ENCODE measurements around the gene NRXN3.

NRXN3 gene

DNA sequence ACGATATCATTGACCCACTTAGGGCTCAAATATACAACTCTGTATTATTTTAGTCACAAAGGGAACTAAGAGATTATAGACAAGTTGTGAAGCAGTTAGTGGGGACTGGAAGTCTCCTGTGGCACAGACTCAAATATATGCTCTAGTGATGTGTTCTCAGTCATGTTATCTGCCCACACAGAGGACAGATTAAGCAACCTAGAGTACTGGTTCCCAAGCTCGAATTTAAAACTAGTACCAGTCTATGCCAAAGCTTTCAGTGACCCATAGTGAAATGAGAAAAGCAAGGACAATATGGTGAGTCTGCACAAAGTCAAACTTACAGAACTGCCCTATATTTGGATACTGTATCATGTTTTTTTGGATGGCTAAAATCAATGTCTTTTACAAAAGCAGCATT lies 1651.9 kb downstream of the NRXN3 start:
- no peak for DNase-seq

DNA sequence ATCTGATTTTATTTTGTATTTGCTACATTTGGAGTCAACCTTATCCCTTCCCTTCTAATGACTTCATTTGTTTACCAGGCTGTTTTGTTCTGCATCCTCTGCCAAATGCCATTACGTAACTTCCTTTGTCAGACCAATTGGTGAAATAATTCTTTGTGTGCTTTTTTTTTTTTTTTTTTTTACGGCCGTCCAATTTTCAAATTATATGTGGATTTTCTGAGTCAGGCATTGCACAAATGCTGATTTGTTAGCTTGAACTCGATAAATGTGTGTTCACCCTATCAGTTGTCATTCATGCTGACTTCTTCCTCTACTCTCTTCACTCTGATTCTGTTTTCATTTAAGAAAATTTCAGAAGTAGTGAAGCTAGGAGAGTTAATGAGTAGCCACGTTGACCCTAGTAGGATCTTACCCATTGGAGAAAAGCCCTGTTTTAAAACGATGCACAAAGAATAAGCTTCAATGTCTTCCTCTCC lies 1654.9 kb downstream of the NRXN3 start:
- no peak for DNase-seq

DNA sequence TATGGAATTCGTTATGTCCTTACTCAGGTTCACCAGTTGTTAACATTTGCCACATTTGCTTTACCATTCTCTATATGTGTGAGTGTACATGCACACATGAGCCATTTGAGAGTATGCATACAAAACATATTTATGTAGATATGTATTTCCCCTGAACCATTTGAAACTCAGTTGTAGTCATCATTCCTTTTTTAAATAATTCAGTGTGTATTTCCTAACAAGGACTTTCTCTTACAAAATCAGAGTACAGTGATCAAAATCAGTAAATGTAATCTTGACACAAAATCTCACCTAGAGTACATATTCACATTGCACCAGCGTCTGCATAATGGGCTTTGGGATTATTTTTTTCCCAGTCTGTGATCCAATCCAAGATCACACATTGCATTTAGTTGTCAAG lies 1656.2 kb downstream of the NRXN3 start:
- no peak for DNase-seq

- DNase-seq = no peak
These were observed 1659.4 kb downstream of the NRXN3 start for GRCh38 chr14:79829405-79830166.

DNA sequence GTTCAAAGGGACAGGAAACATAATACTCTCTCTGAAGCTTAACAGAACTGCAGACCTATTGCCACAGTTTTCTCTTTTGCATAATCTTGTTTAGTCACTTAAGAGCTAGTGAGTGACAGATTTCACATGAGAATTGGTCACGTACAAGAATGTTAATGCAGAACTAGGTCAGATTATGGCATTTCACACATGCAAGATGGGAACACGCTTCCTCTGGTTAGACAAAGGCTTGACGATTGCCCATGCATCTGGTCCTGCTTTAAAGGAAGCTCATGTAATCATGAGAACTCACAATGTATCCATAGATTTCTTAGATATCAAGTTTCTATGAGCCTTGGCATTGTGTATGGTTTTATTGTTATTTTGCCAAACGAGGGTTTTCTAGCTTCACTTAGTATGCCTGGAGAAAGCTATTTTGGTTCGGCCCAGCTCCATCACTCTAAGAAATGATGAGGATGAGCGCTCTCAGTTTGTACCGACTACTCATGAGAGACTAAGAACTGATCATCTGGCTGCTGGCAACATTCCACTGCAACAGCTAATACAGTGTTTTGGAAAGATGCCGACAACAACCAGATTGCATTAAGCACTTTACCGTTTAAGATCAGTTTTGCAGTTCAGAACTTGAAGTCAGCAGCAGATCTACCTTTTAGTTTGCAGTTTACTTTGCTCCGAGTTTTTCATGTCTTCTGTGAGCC lies 1661.2 kb downstream of the NRXN3 start:
- no peak for DNase-seq

- DNase-seq = no peak
These were observed 1663.6 kb downstream of the NRXN3 start for GRCh38 chr14:79833781-79834180.

- no peak for DNase-seq
These were observed 1664.7 kb downstream of the NRXN3 start for GRCh38 chr14:79834868-79835267.

DNA sequence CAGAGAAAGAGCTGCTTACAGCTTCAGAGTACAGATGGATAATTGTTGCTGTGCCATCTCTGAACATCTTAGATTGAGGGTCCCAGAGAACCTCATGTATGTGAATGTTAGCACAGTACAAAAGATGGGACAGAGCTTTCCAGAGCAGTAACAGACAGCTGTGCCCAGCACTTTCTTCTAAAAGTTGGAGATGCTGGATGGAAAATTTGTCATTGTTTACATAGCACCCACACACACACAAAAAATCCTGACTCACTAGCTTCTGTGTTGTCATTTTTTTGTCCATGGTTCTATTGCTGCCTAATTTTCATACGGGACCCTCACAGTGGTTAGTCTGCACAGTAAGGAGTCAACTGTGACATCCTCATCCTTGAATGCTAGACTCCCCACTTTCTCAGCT lies 1666.4 kb downstream of the NRXN3 start:
- DNase-seq = no peak

GRCh38 chr14:79837699-79838098 lies 1667.5 kb downstream of the NRXN3 start:
- DNase-seq = no peak

DNA sequence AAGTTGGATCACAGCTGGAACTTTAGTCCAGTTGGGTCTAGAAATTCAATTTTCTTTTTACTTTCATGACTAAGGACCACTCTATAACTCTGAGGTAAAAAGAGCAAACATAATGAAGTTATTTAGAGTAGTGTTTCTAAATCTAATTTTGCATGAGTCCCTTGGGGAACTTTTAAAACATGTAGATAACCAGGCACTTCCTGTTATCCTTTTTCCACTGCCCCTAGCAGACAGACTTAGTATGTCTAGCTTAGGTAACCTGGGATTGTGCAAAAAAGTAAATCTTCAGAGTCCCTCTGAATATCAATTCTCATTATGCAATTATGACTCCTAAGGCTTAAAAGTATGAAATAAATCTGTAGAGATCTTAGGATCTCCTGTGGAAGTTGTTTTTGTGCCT lies 1669.9 kb downstream of the NRXN3 start:
- no peak for DNase-seq

GRCh38 chr14:79840831-79841230 lies 1670.7 kb downstream of the NRXN3 start:
- DNase-seq = no peak

DNA sequence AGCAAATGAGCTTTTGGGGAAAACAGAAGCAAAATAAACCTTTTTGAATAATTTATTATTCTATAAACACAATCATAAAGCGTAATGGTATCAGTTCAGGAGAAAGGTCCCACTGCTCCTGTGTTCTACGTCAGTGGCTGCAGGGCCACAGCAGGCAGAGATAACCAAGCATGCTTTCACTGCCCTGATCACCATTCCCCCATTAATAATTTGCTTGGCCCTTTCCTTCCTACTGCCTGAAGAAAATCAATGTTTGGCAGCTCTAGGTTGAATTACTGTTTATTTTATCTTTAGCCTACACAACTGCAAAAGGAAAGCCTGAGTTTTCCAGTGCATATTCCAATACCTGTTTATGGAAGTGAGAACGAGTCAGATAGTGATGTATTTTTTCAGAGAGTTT lies 1671.3 kb downstream of the NRXN3 start:
- no peak for DNase-seq

- no peak for DNase-seq
These were observed 1672.1 kb downstream of the NRXN3 start for GRCh38 chr14:79842270-79842669.

DNA sequence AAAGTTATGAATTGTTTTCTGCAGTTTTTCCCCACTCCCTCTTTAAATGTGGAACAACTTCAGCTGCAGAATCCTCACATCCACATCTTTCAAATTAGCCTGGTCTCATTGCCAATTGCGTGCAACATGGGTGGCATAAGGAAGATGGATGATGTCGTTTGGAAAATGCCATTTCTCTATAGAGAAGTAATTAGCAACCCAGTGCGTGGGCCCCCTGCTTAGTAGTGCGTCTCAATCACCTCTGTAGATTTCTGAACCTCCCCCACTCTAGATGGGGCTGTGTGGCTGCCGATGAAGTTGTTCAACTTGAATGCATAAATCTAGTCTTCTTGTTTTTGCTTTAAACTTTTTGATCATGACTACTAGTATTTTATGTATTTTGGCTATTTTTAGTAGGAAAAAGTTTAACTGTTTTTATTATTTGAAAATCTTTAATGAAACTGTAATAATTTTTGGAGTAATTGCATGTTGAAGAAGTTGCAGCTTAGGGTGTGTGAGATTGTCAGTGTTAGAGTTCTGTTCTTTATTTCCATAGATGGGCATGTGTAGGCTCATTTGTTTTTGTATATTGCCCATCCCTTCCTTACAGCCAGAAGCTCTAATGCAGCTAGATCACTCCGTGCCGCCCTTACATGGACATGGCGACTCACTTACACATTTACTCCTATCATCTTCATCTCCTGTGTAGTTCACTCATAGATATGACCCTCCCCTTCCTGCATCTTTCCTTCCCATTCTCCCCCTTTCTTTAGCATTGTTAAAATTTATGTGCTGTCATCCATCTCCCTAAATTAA lies 1683.0 kb downstream of the NRXN3 start:
- DNase-seq = no peak

DNA sequence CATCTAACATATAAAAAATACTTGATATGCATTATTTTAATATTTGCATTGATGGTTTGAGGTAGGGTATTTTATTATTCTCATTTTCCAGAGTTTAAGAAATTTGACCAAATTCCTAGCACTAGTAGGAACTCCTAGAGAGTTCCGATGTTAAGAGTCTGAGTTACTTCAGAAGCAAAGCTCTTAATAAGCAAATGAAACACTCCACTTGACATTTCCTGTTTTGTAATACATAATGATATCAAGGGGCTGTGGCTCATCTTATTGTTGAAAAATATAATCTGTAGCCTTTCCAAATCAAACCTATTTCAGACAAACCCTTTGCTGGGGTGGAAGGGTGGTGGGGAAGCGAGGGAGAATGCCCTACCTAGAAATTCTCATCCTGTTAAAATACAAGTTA lies 1685.6 kb downstream of the NRXN3 start:
- no peak for DNase-seq

DNA sequence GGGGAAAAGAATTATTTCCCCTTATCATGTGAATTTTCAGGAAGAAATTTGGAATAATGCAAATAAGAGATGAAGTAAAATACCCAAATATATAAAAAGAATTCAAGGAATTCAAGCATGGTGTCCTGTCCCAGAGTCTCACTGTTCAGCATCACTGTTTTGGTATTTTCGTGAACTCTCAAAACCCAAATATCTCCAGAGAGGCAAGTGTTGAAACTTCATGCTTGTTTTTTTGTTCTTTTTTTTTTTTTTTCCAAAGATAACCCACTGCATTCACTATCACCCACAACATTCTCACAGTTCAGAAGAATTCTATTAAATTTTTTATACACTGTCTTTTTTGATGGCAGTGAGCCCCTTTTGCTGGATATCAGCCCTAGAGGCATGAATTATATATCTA lies 1686.2 kb downstream of the NRXN3 start:
- DNase-seq = no peak

GRCh38 chr14:79861111-79861510 lies 1690.9 kb downstream of the NRXN3 start:
- no peak for DNase-seq

- DNase-seq = no peak
These were observed 1691.9 kb downstream of the NRXN3 start for GRCh38 chr14:79862045-79862444.

GRCh38 chr14:79871136-79871535 lies 1701.0 kb downstream of the NRXN3 start:
- no peak for DNase-seq

DNA sequence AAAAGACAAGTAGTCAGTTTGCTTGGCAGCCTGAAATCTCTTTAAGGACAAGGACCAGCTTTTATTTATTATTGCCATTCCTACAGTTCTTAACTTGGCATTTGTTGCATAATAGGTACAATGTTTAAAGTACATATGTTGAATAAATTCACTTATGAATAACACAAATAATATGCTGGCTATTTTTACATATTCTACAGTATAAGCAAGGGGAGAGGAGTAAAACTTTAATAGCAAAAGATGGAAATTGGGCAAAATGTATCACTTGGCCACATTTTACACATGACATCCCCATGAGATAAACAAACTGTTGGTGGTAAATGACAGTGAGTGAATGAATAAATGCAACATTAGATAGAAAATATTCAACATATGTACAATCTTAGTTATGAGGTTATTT lies 1708.1 kb downstream of the NRXN3 start:
- no peak for DNase-seq

- DNase-seq = no peak
These were observed 1708.6 kb downstream of the NRXN3 start for GRCh38 chr14:79878785-79879184.

DNA sequence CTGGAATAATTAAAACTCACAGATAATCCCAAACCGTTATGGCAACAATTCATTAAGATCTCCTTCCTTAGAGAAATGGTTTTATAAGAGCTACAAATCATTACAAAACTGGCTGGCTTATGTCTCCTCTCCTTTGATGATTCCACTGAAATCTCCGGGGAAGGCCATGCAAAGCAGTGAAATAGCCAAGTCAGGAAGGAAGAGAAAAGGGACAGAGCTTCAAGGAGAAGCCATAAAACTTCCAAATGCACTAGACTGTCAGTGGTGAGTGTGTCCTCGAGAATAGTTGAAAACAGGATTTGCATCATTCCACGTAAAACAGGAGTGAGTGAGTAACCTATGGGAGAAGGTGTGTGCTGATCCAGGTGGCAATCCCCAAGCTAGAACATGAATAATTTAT lies 1711.1 kb downstream of the NRXN3 start:
- no peak for DNase-seq

DNA sequence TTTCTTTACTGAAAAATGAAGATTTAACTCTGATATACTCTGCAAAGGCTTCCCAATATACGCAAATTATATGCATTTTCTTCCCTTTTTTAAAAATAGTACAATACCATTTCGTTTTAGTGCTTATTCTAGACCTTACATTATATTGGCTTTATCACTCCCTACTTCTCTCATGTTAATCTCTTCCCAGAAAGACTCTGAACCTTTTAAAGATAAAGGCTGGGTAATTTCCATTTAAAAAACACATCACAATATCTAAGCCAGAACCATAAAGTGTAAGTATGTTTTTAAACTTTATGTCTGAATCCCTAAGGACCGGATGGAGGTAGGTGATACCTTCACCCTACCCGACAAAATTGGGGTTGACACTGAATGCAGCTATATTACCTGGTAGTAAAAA lies 1720.4 kb downstream of the NRXN3 start:
- no peak for DNase-seq

GRCh38 chr14:79896009-79896408 lies 1725.8 kb downstream of the NRXN3 start:
- no peak for DNase-seq

All from activated gamma-delta T cell treated with Interleukin-2 at 50 U/mL for 16 hours (primary cell).